DND-41 (cell line): ENCODE data around the gene NDUFB7.

Source experiments
- ATAC-seq: fragments of 200-7000 bp; cut with Tn5 transposase; 3 replicates; pipeline ENCODE4 v1.9.1; 2021; ENCODE audit warnings: low read depth; ENCODE audit not compliant: insufficient read depth
- DNase-seq: peaks from one replicate; pipeline ENCODE4 v3.0.0-alpha.2; 2020
- H2AFZ ChIP-seq: 2 replicates; pipeline ENCODE4 v1.6.0; 2012; ENCODE audit warnings: low read depth, low read length
- H3K27ac ChIP-seq: 2 replicates; pipeline ENCODE4 v1.5.1; 2012; ENCODE audit warnings: low read length, inconsistent platforms
- H3K27me3 ChIP-seq: fragments of 200-600 bp; sonication (generic); 2 replicates; pipeline ENCODE4 v1.6.0; 2012; ENCODE audit warnings: low read length, mild to moderate bottlenecking, inconsistent platforms; ENCODE audit not compliant: insufficient read depth, poor library complexity
- H3K36me3 ChIP-seq: 2 replicates; pipeline ENCODE4 v1.5.1; 2012; ENCODE audit warnings: low read length, inconsistent platforms; ENCODE audit not compliant: insufficient read depth
- H3K4me1 ChIP-seq: 2 replicates; pipeline ENCODE4 v1.5.1; 2012; ENCODE audit warnings: mild to moderate bottlenecking, low read length; ENCODE audit not compliant: insufficient read depth
- H3K4me2 ChIP-seq: 2 replicates; pipeline ENCODE4 v1.6.0; 2012; ENCODE audit warnings: mild to moderate bottlenecking, moderate library complexity, low read length, inconsistent platforms; ENCODE audit not compliant: insufficient read depth
- H3K4me3 ChIP-seq, 2 experiments: fragments of 200-600 bp in 1 of 2; shearing (Covaris generic) in 1 of 2; 2 replicates each; pipeline ENCODE4 v1.5.1; 2012 to 2016; ENCODE audit warnings: inconsistent platforms in 2 of 2, low read length in 2 of 2, mild to moderate bottlenecking in 2 of 2, low read depth in 1 of 2, moderate library complexity in 1 of 2
- H3K79me2 ChIP-seq: 2 replicates; pipeline ENCODE4 v1.6.0; 2012; ENCODE audit warnings: low read length, inconsistent platforms; ENCODE audit not compliant: insufficient read depth
- H3K9ac ChIP-seq: 2 replicates; pipeline ENCODE4 v1.6.0; 2012; ENCODE audit warnings: low read depth, mild to moderate bottlenecking, inconsistent platforms, low read length, moderate library complexity
- H3K9me3 ChIP-seq: 2 replicates; pipeline ENCODE4 v1.5.1; 2012; ENCODE audit warnings: low read length, moderate library complexity, mild to moderate bottlenecking, inconsistent platforms; ENCODE audit not compliant: insufficient read depth, severe bottlenecking
- H4K20me1 ChIP-seq: 2 replicates; pipeline ENCODE4 v1.6.0; 2012; ENCODE audit warnings: low read length; ENCODE audit not compliant: insufficient read depth
- EZH2 ChIP-seq: IDR thresholded peaks from 3 replicates; pipeline ENCODE4 v1.6.1; 2012; ENCODE audit warnings: borderline replicate concordance, low read depth, mild to moderate bottlenecking, moderate library complexity, low read length, inconsistent platforms; ENCODE audit not compliant: severe bottlenecking
- TF ChIP-seq, protein P1 (sequence below): IDR thresholded peaks from 2 replicates; pipeline ENCODE4 v1.5.1; 2012; ENCODE audit warnings: borderline replicate concordance, low read length, moderate library complexity, mild to moderate bottlenecking; ENCODE audit not compliant: poor library complexity, severe bottlenecking; ENCODE audit errors: extremely low read depth

The NDUFB7 gene

GRCh38 chr19:14520543-14520942, 51.3 kb downstream of the NDUFB7 start:
- no peak overlapping the region for H3K27ac ChIP-seq
- H3K4me3 ChIP-seq: no peak overlapping the region
- peaks cover 24% of the 10 kb centered on the region for H4K20me1 ChIP-seq
- peaks cover 29% of the 10 kb centered on the region for H3K4me1 ChIP-seq
- H3K9ac ChIP-seq: no peak overlapping the region
- no peak overlapping the region for H3K4me2 ChIP-seq
- no peak for ATAC-seq
- H2AFZ ChIP-seq: no peak overlapping the region
- peaks cover 20% of the 10 kb centered on the region for H3K36me3 ChIP-seq
- TF ChIP-seq, protein P1, sequence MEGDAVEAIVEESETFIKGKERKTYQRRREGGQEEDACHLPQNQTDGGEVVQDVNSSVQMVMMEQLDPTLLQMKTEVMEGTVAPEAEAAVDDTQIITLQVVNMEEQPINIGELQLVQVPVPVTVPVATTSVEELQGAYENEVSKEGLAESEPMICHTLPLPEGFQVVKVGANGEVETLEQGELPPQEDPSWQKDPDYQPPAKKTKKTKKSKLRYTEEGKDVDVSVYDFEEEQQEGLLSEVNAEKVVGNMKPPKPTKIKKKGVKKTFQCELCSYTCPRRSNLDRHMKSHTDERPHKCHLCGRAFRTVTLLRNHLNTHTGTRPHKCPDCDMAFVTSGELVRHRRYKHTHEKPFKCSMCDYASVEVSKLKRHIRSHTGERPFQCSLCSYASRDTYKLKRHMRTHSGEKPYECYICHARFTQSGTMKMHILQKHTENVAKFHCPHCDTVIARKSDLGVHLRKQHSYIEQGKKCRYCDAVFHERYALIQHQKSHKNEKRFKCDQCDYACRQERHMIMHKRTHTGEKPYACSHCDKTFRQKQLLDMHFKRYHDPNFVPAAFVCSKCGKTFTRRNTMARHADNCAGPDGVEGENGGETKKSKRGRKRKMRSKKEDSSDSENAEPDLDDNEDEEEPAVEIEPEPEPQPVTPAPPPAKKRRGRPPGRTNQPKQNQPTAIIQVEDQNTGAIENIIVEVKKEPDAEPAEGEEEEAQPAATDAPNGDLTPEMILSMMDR: no peak
- TF ChIP-seq EZH2: no peak
- no peaks in the 10 kb centered on the region for H3K9me3 ChIP-seq
- no peak for DNase-seq
- no peaks in the 10 kb centered on the region for H3K27me3 ChIP-seq
- peaks cover 27% of the 10 kb centered on the region for H3K79me2 ChIP-seq

DNA sequence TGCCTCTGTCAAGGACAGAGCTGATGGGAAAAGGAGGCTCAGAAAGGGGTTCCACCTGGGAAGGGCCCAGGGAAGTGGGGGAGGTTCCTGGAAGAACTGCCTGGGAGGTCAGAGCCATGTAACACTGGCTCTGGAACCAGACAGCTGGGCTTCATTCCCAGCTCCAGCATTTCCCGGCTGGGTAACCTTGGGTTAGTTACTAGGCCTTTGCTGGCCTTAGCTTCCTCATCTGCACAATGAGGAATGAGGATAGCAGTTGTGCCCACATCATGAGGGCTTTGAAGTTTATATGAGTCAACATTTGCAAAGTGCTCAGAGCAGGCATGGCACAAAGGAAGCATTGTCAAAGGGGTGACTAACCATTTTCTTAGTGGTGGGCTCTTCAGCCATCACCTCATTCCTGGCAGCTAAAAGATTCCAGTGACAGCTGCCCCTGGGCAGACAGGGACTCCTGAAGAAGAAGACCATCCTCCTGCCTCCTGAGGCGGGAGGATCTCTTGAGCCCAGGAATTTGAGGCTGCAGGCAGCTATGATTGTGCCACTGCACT, 51.9 kb downstream of the NDUFB7 start:
- Histone ChIP-seq H3K36me3 (peaks cover 27% of the 10 kb centered on the region), H3K9ac (no peak overlapping the region), H3K4me3 (no peak overlapping the region), H2AFZ (no peak overlapping the region), H3K27ac (no peak overlapping the region), H3K4me2 (no peak overlapping the region), H4K20me1 (peaks cover 30% of the 10 kb centered on the region), H3K27me3 (no peaks in the 10 kb centered on the region), H3K9me3 (no peaks in the 10 kb centered on the region), H3K4me1 (peaks cover 35% of the 10 kb centered on the region), H3K79me2 (peaks cover 33% of the 10 kb centered on the region)
- no peak for DNase-seq
- no peak for ATAC-seq
- TF ChIP-seq EZH2: no peak
- TF ChIP-seq, protein P1: no peak

- TF ChIP-seq EZH2: no peak
- DNase-seq (no peak), ATAC-seq (no peak)
- Histone ChIP-seq H3K9ac (peak overlapping the region; percentile 80), H3K4me2 (peak overlapping the region; percentile 92), H3K27ac (peak overlapping the region; percentile 96), H3K9me3 (no peaks in the 10 kb centered on the region), H3K36me3 (peaks cover 32% of the 10 kb centered on the region), H3K27me3 (no peaks in the 10 kb centered on the region), H4K20me1 (peaks cover 36% of the 10 kb centered on the region), H3K79me2 (peaks cover 37% of the 10 kb centered on the region), H2AFZ (0 out of 2 replicates have a peak overlapping the region, but pooled peaks have one; percentile 95), H3K4me1 (peaks cover 40% of the 10 kb centered on the region), H3K4me3 (peak overlapping the region in 1 of 2 experiments; percentile 85; a peak in 2 of 4 replicates)
Observed at GRCh38 chr19:14519245-14519859, 52.5 kb downstream of the NDUFB7 start.

- Histone ChIP-seq H3K27ac (peak within 1 kb of the TSS; percentile 96), H3K9ac (peak within 1 kb of the TSS; percentile 89), H3K4me3 (peak within 1 kb of the TSS; percentile 85 to 92), H3K79me2 (peaks cover 37% of the 10 kb centered on the region), H3K4me2 (peak within 1 kb of the TSS; percentile 98), H4K20me1 (peaks cover 40% of the 10 kb centered on the region), H3K27me3 (no peaks in the 10 kb centered on the region), H3K9me3 (no peaks in the 10 kb centered on the region), H3K4me1 (peaks cover 44% of the 10 kb centered on the region), H3K36me3 (peaks cover 35% of the 10 kb centered on the region), H2AFZ (peak within 1 kb of the TSS; percentile 95)
- no peak for DNase-seq
- TF ChIP-seq, protein P1: peak; percentile 19
- no peak for TF ChIP-seq EZH2
- peak; percentile 72 for ATAC-seq
Observed at GRCh38 chr19:14517840-14518505, 53.9 kb downstream of the NDUFB7 start, which contains the start of gene DNAJB1. TSS of gene DNAJB1 (minus strand) at chr19:14518397. CDS start at chr19:14518349, 48 bp downstream.
